BJ (cell line): ENCODE measurements around the gene SMIM29. TPM values are rescaled to one million over a fixed set of nuclear protein-coding genes. Genes with fewer than 3 reads are reported as not detected.

ENCODE experiments used
- CTCF ChIA-PET: fragments of 350-600 bp; formaldehyde crosslinking; extraction: SDS; loops from one replicate; lab custom pipeline; 2021; ENCODE audit warnings: antibody characterized with exemption, inconsistent platforms; lab: Yijun Ruan, JAX
- POLR2A ChIA-PET: fragments of 300-600 bp; sonication (Branson Sonifier 250); formaldehyde crosslinking; extraction: SDS; loops from one replicate; lab custom pipeline; 2021; ENCODE audit warnings: antibody characterized with exemption; lab: Charles Lee
- DNase-seq: peaks from one replicate; pipeline ENCODE4 v3.0.0-alpha.2; 2011; ENCODE audit warnings: low read depth
- H3K27me3 ChIP-seq: 2 replicates; pipeline ENCODE4 v1.6.0; 2011; ENCODE audit warnings: low read length; ENCODE audit not compliant: control insufficient read depth, insufficient read depth
- H3K36me3 ChIP-seq: 2 replicates; pipeline ENCODE4 v1.5.1; 2011; ENCODE audit warnings: low read length; ENCODE audit not compliant: control insufficient read depth, insufficient read depth
- H3K4me3 ChIP-seq: 2 replicates; pipeline ENCODE4 v1.5.1; 2011; ENCODE audit warnings: low read depth, mild to moderate bottlenecking, control low read depth, low read length
- CTCF ChIP-seq: IDR thresholded peaks from 2 replicates; pipeline ENCODE4 v1.5.1; 2011; ENCODE audit warnings: low read depth, mild to moderate bottlenecking, control low read depth, inconsistent platforms, low read length, moderate library complexity; ENCODE audit not compliant: insufficient read depth
- polyA plus RNA-seq: library from polyadenylated mRNA; depleted of rRNA; stranded (reverse); fragments of >200 nt; gene quantifications from 2 replicates; pipeline ENCODE4 v1.2.3, GENCODE V29; 2011

SMIM29 gene
- polyA plus RNA-seq, 1 experiment = 29.5 TPM

GRCh38 chr6:34205916-34206315 is 42.9 kb downstream of the SMIM29 start:
- Histone ChIP-seq H3K27me3 (no peaks in the 10 kb centered on the region), H3K36me3 (no peaks in the 10 kb centered on the region), H3K4me3 (no peak overlapping the region)
- TF ChIP-seq CTCF = no peak
- DNase-seq = no peak
- POLR2A ChIA-PET = no interaction called here
- CTCF ChIA-PET = interaction anchor here (0.8 to 3.0 kb wide), 4 partner anchors 8 to 186 kb away, joined by 3 to 21 read pairs (median 3); partner anchors contain the start of gene NUDT3

GRCh38 chr6:34205466-34205865 is 43.3 kb downstream of the SMIM29 start:
- POLR2A ChIA-PET = no interaction called here
- Histone ChIP-seq H3K27me3 (no peaks in the 10 kb centered on the region), H3K36me3 (no peaks in the 10 kb centered on the region), H3K4me3 (no peak overlapping the region)
- TF ChIP-seq CTCF = no peak
- DNase-seq = no peak
- CTCF ChIA-PET = interaction anchor here (0.8 to 3.0 kb wide), 3 partner anchors 9 to 10 kb away, joined by 3 to 21 read pairs (median 3); no protein-coding TSS in a partner anchor

GRCh38 chr6:34204693-34205092 is 44.1 kb downstream of the SMIM29 start:
- H3K36me3 ChIP-seq = no peaks in the 10 kb centered on the region

GRCh38 chr6:34202329-34203201 is 46.2 kb downstream of the SMIM29 start:
- ChIA-PET CTCF (interaction anchor here (1.0 to 1.9 kb wide), 2 partner anchors 8 to 407 kb away, joined by 3 to 11 read pairs; no protein-coding TSS in a partner anchor), POLR2A (interaction anchor here (0.5 kb wide), 1 partner anchor 10 kb away, joined by 5 read pairs; no protein-coding TSS in a partner anchor)
- no peak overlapping the region for H3K4me3 ChIP-seq
- TF ChIP-seq CTCF = no peak
- no peaks in the 10 kb centered on the region for H3K36me3 ChIP-seq
- no peaks in the 10 kb centered on the region for H3K27me3 ChIP-seq
- DNase-seq = no peak

More at GRCh38 chr6:34204693-34205092, 44.1 kb downstream of the SMIM29 start:
- ChIA-PET POLR2A (no interaction called here), CTCF (interaction anchor here (3.0 kb wide), 1 partner anchor 9 kb away, joined by 21 read pairs; no protein-coding TSS in a partner anchor)
- no peak for TF ChIP-seq CTCF
- no peak overlapping the region for H3K4me3 ChIP-seq
- no peaks in the 10 kb centered on the region for H3K27me3 ChIP-seq
- DNase-seq = no peak

GRCh38 chr6:34201455-34202107 is 47.2 kb downstream of the SMIM29 start:
- Histone ChIP-seq H3K27me3 (no peaks in the 10 kb centered on the region), H3K4me3 (no peak overlapping the region), H3K36me3 (no peaks in the 10 kb centered on the region)
- no peak for TF ChIP-seq CTCF
- POLR2A ChIA-PET = no interaction called here
- CTCF ChIA-PET = interaction anchor here (0.8 to 1.9 kb wide), 4 partner anchors 8 to 408 kb away, joined by 3 to 11 read pairs (median 3); partner anchors contain the start of gene HMGA1
- DNase-seq = no peak
